Astrocyte of the cerebellum (primary cell): ENCODE data around the gene LRP1B.

ENCODE experiments used
- DNase-seq: peaks from one replicate; pipeline ENCODE4 v3.0.0-alpha.2; 2011; ENCODE audit warnings: low read depth
- H3K4me3 ChIP-seq: 2 replicates; pipeline ENCODE4 v1.5.1; 2011; ENCODE audit warnings: mild to moderate bottlenecking, low read depth, low read length, moderate library complexity
- in situ Hi-C: cut with HindIII; loops from 2 replicates; pipeline ENCODE4 v1.10.0; 2017; ENCODE audit warnings: low sequenced_read_pairs
- TF ChIP-seq, protein P1 (sequence below): IDR thresholded peaks from 2 replicates; pipeline ENCODE4 v1.5.1; 2012; ENCODE audit warnings: low read length, low read depth, moderate library complexity, mild to moderate bottlenecking; ENCODE audit errors: missing control alignments

Gene LRP1B

GRCh38 chr2:141692829-141693228 lies 438.0 kb downstream of the LRP1B start:
- no peak overlapping the region for H3K4me3 ChIP-seq
- no peak for DNase-seq
- TF ChIP-seq, protein P1, sequence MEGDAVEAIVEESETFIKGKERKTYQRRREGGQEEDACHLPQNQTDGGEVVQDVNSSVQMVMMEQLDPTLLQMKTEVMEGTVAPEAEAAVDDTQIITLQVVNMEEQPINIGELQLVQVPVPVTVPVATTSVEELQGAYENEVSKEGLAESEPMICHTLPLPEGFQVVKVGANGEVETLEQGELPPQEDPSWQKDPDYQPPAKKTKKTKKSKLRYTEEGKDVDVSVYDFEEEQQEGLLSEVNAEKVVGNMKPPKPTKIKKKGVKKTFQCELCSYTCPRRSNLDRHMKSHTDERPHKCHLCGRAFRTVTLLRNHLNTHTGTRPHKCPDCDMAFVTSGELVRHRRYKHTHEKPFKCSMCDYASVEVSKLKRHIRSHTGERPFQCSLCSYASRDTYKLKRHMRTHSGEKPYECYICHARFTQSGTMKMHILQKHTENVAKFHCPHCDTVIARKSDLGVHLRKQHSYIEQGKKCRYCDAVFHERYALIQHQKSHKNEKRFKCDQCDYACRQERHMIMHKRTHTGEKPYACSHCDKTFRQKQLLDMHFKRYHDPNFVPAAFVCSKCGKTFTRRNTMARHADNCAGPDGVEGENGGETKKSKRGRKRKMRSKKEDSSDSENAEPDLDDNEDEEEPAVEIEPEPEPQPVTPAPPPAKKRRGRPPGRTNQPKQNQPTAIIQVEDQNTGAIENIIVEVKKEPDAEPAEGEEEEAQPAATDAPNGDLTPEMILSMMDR = no peak
- in situ Hi-C loops = no loop called here

DNA sequence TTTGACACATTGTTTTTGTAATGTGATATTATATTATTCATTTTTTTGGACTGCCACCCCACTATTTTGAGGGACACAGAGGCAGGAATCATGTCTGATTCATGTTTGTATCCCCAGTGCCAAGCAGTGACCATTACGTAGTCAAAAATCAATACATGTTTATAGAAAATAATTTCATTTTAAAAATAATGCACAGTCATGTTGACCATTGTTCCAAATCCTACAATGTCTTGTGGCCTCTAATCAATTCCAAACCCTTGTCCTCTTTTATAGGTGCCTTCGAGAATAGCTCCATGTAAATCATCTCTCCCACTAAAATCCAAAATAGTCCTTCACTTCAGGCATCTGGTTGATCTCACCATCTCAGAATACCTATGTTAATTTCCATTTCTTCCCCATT lies 454.7 kb downstream of the LRP1B start:
- no peak overlapping the region for H3K4me3 ChIP-seq
- in situ Hi-C loops = no loop called here
- TF ChIP-seq, protein P1 = no peak
- no peak for DNase-seq

GRCh38 chr2:141666191-141666590 lies 464.6 kb downstream of the LRP1B start:
- no peak for DNase-seq
- TF ChIP-seq, protein P1 = no peak
- in situ Hi-C loops = no loop called here
- H3K4me3 ChIP-seq = no peak overlapping the region

- TF ChIP-seq, protein P1 = no peak
- in situ Hi-C loops = no loop called here
- DNase-seq = no peak
- no peak overlapping the region for H3K4me3 ChIP-seq
These were observed 470.6 kb downstream of the LRP1B start for GRCh38 chr2:141660232-141660631.

DNA sequence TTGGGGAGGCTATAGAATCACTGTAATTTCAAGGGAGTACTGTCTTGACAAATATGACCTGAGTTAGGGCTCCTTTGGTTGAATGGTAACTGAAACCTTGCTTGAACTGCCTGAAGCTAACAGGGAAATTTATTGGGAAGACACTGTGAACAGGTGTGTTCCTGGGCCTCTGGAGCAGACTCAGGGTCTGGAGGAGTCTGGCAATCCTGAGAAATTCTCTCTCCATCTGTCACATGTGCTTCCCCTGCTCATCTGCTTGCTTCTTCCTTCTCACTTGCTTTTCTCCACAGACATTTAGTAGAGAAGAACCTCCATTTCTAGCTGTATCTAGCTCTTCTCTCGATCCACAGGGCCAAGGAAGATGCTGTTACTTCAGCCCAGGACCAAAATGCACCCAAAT lies 476.5 kb downstream of the LRP1B start:
- in situ Hi-C loops = loop anchor here (10.0 kb wide), 1 partner anchor 60 kb away; no protein-coding TSS in a partner anchor
- H3K4me3 ChIP-seq = no peak overlapping the region
- DNase-seq = no peak
- TF ChIP-seq, protein P1 = no peak

- H3K4me3 ChIP-seq = no peak overlapping the region
- in situ Hi-C loops = loop anchor here (10.0 kb wide), 1 partner anchor 62 kb away; no protein-coding TSS in a partner anchor
- DNase-seq = no peak
- TF ChIP-seq, protein P1 = no peak
These were observed 477.6 kb downstream of the LRP1B start for GRCh38 chr2:141653184-141653583.

DNA sequence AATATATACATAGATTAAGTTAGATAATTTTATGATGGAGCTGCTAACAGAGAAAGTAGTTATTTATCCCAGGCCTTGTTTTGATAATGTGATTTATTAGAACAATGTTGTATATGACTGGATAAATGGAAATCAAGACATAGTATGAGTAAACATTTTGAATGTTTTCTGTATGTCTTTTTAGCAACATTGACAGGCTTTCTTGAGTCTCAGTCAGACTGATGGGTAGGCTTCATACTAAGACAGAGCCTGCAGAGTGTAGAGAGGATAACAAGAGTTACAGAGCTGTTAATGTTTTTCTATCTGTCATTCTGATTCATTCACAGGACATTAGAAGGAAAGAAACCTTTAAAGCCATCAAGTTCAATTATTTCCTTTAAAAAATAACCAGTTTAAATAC lies 478.5 kb downstream of the LRP1B start:
- in situ Hi-C loops = loop anchor here (10.0 kb wide), 1 partner anchor 62 kb away; no protein-coding TSS in a partner anchor
- DNase-seq = no peak
- H3K4me3 ChIP-seq = no peak overlapping the region
- TF ChIP-seq, protein P1 = no peak
